Left cardiac atrium (tissue), 4 donors: Measurements from ENCODE around the gene ADAMTS18. TPM values are rescaled to one million over a fixed set of nuclear protein-coding genes. Genes with fewer than 3 reads are reported as not detected.

Experiments used
- ATAC-seq, 2 donors: fragments of 200-7000 bp; cut with Tn5 transposase; one replicate each; pipeline ENCODE4 v1.9.1; 2020; ENCODE audit warnings: mild to moderate bottlenecking in 2 of 2, moderate library complexity in 2 of 2
- DNase-seq: peaks from one replicate; pipeline ENCODE4 v3.0.0-alpha.2; 2020
- intact Hi-C, 2 donors: fragments of 100-400 bp; cut with DNase I; formaldehyde crosslinking; loops; one replicate each; pipeline versions ENCODE4 v1.14.1 to v1.15.1; 2022 to 2023
- total RNA-seq, 2 donors: library from RNA; stranded (reverse); fragmentation: NEBNext Ultra II Directional; extraction: Animal tissue kit (Norgen Biotek cat#: 25700); gene quantifications; one replicate each; pipeline ENCODE4 v1.2.1, GENCODE V29; 2021
- donor health status: DM: no; HTN: yes; CAD: no.
- donor health status: DM: no; HTN: yes; CAD: no; lungs with severe emphysema.
- donor health status: DM: yes; HTN: yes; CAD: no.
- donor health status: Dilated cardiomyopathy.

ADAMTS18 gene
- total RNA-seq, 2 donors from 2014 or later = 0.10 to 0.18 TPM

DNA sequence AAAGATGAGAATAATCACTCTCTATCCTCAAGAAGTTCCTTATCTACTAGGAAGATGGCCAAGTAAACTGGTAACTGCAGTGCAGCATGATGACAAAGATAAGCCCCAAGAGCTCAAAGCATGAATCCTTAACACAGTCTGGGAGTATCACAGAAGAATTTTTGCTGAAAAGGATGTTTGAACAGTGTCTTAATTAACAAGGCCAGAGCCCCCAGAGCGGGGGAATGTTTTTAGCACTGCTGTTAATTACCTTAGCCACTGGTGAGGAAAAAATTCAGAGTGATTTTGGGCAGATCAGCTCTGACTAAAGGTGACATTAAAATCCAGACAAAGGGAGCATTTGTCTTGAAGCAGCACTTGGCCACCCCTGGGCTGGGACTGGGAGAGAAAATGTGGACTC, 30.1 kb downstream of the ADAMTS18 start:
- no peak for DNase-seq
- ATAC-seq = no peak
- intact Hi-C loops = no loop called here

GRCh38 chr16:77403732-77404131, 31.1 kb downstream of the ADAMTS18 start:
- DNase-seq (no peak), ATAC-seq (no peak)
- intact Hi-C loops = no loop called here

DNA sequence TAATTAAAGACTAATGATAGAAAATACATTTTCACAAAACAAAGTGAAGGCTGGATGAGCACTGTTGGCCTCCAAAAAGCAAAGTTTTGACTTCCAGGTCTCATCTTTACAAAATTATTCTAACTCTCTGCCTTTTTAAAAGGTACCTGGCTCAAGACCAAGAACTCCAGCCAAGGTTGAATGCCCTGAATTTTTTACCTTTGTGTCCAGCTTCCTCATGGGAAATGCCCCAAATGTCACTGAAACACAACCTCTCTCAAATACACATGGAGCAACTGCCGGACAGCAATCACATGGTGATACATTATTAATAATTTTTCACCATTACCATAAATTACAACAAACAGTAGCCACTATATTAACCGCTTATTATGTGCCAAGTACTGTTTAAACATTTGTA, 32.2 kb downstream of the ADAMTS18 start:
- no peak for DNase-seq
- intact Hi-C loops = no loop called here
- no peak for ATAC-seq

DNA sequence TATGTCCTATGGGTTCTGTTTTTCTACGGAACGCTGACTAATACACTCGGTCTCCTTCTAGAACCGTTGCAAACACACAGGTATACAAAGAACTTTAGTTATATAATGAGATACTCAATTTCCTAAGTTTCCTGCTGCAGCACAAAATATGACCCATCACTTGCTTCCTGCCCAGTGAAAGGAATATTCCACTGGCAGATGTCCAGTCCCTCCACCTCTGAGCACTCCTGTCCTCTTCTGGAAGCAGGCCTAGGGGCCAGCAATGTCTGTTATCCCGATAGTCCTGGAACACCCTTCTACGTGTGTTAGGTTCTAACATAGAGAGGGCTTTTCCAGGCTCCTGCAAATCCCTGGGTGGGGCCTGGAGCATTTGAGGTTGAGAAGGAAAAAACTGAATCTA, 32.7 kb downstream of the ADAMTS18 start:
- no peak for ATAC-seq
- no peak for DNase-seq
- intact Hi-C loops = no loop called here

- intact Hi-C loops = no loop called here
- DNase-seq (no peak), ATAC-seq (no peak)
Observed at GRCh38 chr16:77399546-77399945, 35.3 kb downstream of the ADAMTS18 start.

DNA sequence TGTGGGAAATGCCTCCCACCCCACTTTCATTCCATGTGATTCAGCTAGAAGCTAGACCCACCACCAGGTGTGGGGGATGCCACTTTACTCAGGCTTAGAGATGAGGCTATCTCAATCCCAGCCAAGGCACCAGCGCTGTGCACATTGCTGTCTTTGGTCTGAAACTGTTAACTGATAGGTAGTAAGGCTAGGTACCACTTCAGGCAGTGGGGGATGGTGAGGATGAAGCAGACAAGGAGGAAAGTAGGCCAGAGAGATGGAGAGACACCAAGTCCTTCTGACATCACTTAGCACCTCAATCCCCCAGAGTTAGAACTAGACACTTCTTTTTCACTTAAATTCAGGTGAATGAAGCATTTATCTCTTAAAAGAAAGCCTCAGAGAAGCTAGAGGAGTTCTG, 35.8 kb downstream of the ADAMTS18 start:
- intact Hi-C loops = no loop called here
- DNase-seq (no peak), ATAC-seq (no peak)

DNA sequence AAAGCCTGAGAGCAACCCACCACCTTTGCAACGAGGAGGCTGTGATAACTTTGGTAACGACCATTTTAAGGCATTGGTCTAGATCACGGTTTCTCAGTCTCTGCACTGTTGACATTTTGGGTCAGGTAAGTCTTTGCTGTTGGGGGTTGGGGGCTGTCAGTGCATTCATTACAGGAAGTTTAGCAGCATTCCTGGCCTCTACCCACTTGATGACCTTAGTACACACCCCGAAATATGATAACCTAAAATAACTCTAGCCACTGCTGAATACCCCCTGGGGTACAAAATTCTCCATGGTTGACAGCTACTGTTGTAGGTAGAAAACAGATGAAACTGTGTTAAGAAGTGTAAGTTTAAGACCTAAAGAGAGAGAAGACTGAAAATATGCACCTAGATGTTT, 36.3 kb downstream of the ADAMTS18 start:
- ATAC-seq = no peak

DNA sequence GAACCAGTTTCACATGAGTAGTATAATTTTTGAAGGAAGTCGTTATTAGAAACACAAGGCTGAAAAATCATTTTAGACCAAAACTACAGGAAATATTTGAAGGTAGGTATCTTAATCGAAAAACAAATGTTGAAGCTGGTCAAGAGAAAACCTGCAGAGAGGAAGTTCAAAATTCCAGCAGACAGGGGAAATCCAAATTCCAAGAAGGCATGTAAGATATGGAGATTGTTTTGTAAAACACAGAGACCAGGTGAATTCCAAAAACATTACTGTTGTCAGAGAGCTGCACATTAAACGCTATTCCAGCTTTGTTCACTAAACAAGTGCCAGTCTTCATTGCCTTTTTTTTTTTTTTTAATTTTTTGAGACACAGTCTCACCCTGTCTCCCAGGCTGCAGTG, 38.4 kb downstream of the ADAMTS18 start:
- intact Hi-C loops = no loop called here
- ATAC-seq (no peak), DNase-seq (no peak)

More for the DNA sequence above, 36.3 kb downstream of the ADAMTS18 start:
- no peak for DNase-seq
- intact Hi-C loops = no loop called here

GRCh38 chr16:77394699-77395098, 40.1 kb downstream of the ADAMTS18 start:
- intact Hi-C loops = no loop called here
- no peak for ATAC-seq
- DNase-seq = no peak

GRCh38 chr16:77393955-77394354, 40.9 kb downstream of the ADAMTS18 start:
- DNase-seq = no peak
- no peak for ATAC-seq
- intact Hi-C loops = no loop called here

- no peak for ATAC-seq
- intact Hi-C loops = no loop called here
- no peak for DNase-seq
Observed at GRCh38 chr16:77387815-77388209, 47.0 kb downstream of the ADAMTS18 start.

DNA sequence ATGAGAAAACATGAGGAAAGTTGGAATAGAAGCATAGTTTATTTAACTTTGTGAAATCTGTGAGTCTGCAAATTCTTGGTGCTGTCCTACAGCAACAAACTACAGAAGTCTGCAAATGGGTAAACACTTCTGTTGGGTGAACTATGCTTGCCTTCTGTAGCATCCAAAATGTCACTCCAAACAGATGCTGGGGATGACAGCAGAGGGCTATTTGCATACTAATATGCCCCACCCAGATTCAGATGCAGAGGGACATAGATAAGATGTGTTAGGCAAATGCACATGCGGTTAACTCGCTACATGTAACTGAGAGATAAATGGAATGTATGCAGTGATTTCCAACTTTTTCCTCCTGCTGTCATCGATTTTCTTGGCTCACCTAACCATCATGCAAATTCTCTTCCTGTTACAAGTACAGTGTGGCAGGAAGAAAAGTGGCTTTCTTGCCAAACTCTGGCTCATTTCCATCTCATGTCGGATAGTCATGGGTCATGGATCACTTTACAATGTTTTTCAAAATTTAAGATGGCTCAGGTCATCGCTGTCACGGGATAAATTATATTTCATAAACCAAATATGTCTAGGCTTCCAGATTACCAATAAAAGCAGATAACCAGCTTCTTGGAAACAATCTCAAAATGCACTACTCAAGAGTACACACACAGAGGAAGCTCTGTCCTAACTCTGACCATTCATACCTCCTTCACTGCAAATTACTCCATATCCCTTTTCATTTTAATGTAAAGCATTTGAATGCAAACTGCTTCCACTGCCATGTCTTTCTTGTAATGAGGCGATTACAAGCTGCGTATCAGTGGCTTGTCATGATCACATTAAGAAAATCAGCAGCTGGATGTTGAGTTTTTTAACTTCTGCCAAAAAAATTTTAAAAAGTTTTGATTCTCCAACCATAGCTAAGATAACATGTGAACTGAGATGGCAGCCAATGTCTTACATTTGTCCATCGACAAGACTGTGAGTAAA, 47.7 kb downstream of the ADAMTS18 start:
- DNase-seq (no peak), ATAC-seq (no peak)
- intact Hi-C loops = no loop called here

DNA sequence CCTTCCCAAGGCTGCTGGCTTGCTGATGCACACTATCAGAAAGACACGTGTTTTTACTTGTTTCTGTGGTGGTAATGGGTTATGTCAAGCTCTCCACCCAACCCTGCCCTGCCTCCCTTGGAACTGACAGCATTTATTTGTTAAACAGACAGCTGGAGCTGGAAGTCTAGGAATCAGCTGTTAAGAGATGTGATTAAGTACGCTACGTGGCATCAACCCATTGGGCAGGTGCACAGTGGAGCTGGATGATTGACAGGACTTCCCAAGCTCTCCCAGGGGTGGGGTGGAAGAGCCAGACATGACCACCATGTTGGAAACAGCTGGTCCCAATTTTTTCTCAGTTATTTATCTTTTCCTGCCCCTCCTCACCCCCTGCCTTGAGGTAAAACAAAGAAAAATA, 49.4 kb downstream of the ADAMTS18 start:
- ATAC-seq (no peak), DNase-seq (no peak)
- intact Hi-C loops = no loop called here

GRCh38 chr16:77383606-77384187, 51.1 kb downstream of the ADAMTS18 start:
- DNase-seq (no peak), ATAC-seq (no peak)
- intact Hi-C loops = no loop called here

DNA sequence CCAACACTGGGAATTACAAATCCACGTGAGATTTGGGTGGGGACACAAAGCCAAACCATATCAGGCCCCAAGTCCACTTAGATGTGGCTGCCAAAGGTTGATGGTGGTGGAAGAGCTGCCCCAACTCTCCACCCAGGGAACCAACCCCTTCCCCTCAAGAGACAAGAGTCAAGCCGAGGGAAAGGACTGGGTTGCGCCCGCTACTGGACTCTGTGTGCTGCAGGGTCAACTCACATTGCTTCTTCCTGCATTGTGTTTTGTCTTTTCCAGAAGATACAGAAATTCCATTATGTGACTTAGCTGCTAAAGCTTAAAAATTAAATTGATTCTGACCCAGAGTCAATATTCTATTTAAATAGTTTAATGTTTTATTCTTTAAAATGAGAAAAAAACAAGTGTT, 58.5 kb downstream of the ADAMTS18 start:
- DNase-seq (no peak), ATAC-seq (no peak)
- intact Hi-C loops = loop anchor here in 1 of 2 donors (2.0 kb wide), 1 partner anchor 58 kb away; no protein-coding TSS in a partner anchor

DNA sequence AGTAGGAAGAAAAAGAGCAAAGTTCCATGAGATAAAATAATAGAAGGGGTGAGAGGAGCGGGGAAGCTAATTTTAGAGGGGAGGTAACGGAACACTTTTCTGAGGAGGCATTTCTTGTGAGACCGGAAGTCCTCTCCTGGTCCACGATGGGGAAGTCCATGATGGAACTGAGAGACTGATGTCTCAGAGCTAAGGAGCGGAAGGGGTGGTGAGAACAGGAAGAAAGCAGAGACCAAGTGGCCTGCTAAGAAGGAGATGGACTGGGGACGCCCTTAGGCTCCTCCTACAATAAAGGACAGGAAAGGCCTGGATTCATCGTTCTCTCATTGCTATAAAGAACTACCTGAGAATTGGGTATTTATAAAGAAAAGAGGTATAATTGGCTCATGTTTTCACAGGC, 59.4 kb downstream of the ADAMTS18 start:
- intact Hi-C loops = no loop called here
- ATAC-seq (no peak), DNase-seq (no peak)

GRCh38 chr16:77374384-77374783, 60.5 kb downstream of the ADAMTS18 start:
- intact Hi-C loops = no loop called here
- ATAC-seq (no peak), DNase-seq (no peak)

DNA sequence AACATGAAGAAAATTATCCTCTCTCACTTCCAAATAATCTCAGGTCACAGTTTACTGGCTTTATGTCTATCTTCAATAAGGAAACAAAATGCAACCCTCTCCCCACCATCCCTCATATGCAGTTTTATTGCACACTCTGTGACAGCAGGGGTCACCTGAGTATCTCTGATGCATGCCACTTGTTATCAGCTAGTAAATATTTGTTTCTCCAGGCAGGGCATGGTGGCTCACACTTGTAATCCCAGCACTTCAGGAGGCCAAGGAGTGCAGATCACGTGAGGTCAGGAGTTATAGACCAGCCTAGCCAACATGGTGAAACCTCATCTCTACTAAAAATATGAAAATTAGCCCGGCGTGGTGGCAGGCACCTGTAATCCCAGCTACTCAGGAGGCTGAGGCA, 61.1 kb downstream of the ADAMTS18 start:
- ATAC-seq (no peak), DNase-seq (no peak)
- intact Hi-C loops = no loop called here

DNA sequence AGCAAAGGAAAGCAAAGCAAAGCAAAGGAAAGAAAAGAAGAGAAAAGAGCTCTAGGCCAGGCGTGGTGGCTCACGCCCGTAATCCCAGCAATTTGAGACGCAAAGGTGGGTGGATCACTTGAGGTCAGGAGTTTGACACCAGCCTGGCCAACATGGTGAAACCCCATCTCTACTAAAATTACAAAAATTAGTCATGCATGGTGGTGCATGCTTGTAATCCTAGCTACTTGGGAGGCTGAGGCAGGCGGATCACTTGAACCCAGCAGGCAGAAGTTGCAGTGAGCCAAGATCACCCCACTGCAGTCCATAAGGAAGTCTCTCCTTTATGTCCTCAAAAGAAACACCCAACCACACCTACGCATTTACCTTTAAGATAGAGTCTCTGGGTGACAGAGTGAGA, 70.1 kb downstream of the ADAMTS18 start:
- DNase-seq = no peak
- intact Hi-C loops = no loop called here
- ATAC-seq = no peak

DNA sequence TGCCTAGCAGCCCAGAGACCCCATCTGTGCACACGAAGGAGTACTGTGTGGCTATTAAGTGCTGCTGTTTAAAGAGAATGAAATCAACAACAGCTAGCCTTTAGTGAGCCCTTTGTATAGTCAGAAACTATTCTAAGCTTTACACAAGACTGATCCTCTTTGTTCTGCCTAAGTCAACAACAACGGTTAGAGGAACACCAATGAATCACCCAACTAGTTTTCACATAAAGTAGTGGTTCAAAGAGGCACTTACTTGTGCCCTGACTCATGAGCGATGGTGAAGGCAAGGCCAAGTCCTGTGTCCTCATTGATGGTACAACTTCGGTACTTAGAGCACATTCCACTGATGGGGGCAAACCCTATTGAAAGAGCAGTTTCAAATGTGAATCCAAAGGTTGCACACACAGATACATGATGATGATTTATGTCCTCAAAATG, 75.8 kb downstream of the ADAMTS18 start:
- ATAC-seq (no peak), DNase-seq (no peak)
- intact Hi-C loops = no loop called here
